Measurements from ENCODE around the gene CHD5.

DNA sequence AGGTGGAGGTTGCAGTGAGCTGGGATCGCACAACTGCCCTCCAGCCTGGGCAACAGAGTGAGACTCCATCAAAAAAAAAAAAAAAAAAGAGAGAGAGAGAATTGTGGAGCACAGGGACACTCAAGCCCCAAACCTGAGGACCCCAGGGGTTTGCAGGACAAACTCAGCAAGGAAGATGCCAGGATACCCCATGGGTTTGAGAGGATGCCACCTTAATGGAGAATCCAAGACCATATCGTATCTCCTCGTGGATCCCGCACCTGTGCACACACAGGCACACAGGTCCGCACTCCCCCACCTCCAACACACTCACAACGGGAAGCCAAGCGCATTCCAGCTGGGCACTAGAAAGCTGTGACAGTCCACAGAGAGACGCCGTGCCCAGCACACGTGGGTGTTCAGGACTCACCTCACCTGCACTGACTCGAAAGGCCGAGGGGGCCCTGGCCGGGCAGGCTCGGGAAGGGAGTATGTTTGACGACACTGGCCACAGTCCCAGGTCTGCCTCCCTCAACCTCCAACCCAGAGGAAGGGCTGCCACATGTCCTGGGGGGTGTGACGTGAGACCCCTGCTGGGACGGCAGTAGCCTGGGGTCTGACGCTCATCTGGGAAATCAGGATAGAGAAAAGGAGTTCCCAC lies 11.1 kb downstream of the CHD5 start:
- TF ChIP-seq POLR2A (IDR thresholded peaks at IDR 0.05; ENCODE audit: low read depth, low read length) = no peak
- TF ChIP-seq POLR2AphosphoS5 (IDR thresholded peaks at IDR 0.05; ENCODE audit: low read depth, low read length) = no peak
- TF ChIP-seq SPI1 (IDR thresholded peaks at IDR 0.05; ENCODE audit: low read depth, low read length) = no peak

Data from GM12891 (cell line).